Endothelial cell of umbilical vein (primary cell): Measurements from ENCODE around the gene PPAN.

Source experiments
- EZH2 ChIP-seq: IDR thresholded peaks from 2 replicates; pipeline ENCODE4 v1.6.1; 2012; ENCODE audit warnings: borderline replicate concordance, low read depth, mild to moderate bottlenecking, moderate library complexity, low read length, inconsistent platforms; ENCODE audit not compliant: severe bottlenecking
- POLR2A ChIP-seq: IDR thresholded peaks from 2 replicates; pipeline ENCODE4 v1.6.1; 2012; ENCODE audit warnings: low read depth, mild to moderate bottlenecking, control low read depth, low read length
- TF ChIP-seq, protein P1 (sequence below), 2 donors: IDR thresholded peaks; 1 replicate in 1 of 2; 2 replicates in 1 of 2; pipeline ENCODE4 v1.5.1; 2011; ENCODE audit warnings: low read length in 2 of 2, mild to moderate bottlenecking in 2 of 2, moderate library complexity in 2 of 2, control low read depth in 1 of 2, inconsistent platforms in 1 of 2, low read depth in 1 of 2; ENCODE audit not compliant: insufficient read depth in 1 of 2; ENCODE audit errors: extremely low read depth in 1 of 2

GRCh38 chr19:10095622-10095947, 10.6 kb upstream of the PPAN start:
- TF ChIP-seq, protein P1, sequence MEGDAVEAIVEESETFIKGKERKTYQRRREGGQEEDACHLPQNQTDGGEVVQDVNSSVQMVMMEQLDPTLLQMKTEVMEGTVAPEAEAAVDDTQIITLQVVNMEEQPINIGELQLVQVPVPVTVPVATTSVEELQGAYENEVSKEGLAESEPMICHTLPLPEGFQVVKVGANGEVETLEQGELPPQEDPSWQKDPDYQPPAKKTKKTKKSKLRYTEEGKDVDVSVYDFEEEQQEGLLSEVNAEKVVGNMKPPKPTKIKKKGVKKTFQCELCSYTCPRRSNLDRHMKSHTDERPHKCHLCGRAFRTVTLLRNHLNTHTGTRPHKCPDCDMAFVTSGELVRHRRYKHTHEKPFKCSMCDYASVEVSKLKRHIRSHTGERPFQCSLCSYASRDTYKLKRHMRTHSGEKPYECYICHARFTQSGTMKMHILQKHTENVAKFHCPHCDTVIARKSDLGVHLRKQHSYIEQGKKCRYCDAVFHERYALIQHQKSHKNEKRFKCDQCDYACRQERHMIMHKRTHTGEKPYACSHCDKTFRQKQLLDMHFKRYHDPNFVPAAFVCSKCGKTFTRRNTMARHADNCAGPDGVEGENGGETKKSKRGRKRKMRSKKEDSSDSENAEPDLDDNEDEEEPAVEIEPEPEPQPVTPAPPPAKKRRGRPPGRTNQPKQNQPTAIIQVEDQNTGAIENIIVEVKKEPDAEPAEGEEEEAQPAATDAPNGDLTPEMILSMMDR (IDR thresholded peaks at IDR 0.05; ENCODE audit: extremely low read depth in 1 of 2, insufficient read depth in 1 of 2, low read depth in 1 of 2, low read length in 2 of 2), result no peak
- TF ChIP-seq EZH2 (no peak), POLR2A (no peak)
